GM11168 (cell line): ENCODE results near the gene KCNJ12.
"Not testable (repeated sequence)": the region's sequence is repeated elsewhere in the genome, so short reads cannot be mapped to it uniquely, and the experiment has no call there.

Experiments used
- in situ Hi-C: fragments of 300-500 bp; cut with MboI; formaldehyde crosslinking; loops from one replicate; pipeline ENCODE4 v1.12.0; 2022; ENCODE audit warnings: low sequenced_read_pairs; ENCODE audit not compliant: unreplicated experiment

KCNJ12 gene

DNA sequence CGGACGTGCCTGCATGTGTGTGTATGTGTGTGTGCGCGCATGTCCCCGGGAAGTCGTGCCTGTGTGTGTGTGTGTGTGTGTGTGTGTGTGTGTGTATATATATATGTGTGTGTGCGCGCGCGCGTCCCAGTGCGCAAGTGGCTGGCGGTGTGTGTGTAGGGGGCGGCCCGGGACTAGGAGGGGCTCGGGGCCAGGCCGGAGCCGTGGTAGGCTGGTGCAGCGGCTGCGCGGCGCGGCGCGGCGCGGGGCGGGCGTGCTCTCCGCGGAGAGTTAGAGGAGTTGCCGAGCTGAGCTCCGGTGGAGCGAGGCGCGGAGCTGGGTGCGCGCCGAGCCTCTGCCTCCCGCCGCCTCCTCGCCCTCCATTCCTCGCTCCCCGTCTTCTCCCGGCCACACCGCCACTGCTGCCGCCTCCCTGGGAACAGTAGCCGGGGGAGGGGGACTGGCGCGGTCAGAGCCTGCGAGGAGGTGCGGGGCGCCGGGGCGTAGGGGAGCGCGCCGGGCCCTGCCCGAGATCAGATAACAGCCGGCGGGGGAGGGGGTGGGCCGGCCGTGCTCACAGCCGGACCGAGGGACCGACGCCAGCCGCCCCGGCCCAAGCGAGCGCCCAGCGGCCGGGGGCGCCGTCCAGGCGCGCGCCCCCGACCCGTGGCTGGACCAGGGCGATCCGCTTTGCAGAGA lies at the start of gene KCNJ12:
Gene KCNJ12, plus strand, starts transcription at position 277 of the 678 bp plus-strand sequence. CDS start 38,986 bp downstream, outside the sequence.
- in situ Hi-C loops, result no loop called here

DNA sequence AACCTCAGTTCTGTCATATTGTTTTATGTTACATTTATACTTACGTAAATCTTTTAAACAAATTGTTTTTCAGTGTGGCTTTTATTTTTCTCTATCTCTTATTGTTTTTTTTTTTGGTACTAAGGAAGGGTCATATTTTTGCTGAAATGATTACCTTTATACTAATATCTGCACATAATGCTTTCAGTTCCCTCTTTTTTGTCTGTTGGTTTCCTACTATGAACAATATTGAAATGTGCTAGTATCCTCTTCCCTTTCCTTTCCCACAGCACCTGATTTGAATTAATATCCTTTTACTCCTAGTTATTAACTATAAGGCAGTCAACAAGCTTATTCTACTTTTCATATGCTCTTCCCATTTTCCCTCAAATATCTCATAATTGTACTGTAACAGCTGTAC lies 48.2 kb upstream of the KCNJ12 start:
- in situ Hi-C loops, result not testable (repeated sequence)

DNA sequence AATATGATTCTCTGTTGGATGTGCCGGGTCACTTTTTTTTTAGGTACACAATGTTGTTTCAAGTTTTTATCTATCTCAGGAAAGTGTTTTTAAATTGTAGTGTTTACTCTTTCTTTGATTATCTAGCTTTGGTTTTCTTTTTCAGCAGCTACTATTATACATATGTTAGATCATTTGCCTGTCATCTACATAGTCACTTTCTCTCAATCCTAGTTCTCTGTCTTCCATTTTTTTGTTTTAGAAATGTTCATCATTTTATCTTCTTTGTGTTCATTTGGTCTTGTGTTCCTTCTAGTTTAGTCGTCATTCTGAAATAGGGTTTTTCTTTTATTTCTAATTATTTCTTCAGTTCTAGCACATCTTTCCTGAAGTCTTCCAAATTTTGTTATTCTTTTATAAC lies 47.4 kb upstream of the KCNJ12 start:
- in situ Hi-C loops, result not testable (repeated sequence)

DNA sequence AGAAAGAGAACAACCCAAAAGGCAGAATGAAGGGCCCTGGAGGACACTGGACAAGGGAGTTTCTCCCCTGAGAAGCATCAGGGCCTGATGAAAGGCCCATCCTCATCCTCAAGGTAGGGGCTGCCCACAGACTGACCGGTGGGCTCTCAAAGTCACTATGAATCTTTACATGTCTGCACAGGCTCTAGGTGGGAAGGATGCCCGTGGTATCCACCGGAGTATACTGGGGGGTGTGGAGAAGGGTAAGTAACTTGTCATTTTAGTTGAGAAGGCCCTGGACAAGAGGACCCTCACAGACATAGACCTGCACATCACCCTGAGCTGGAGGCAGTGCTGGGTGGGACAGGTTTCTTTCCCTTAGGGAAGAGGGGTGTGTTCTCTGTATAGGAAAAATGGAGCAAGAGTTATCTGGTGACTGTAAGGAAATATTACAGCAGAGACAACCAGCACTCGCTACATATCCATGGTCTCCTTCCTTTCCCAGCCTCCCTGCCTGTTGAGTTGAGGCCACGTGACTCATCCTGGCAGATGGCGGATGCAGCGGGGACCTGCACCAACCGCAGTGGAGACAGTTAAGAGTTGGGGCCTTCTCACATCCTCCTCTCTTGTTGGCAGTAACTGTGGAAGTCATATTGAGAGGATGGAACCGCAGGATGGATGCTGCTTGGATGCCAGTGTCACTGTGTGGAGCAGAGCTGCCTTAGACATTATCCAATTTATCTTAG lies 45.6 kb upstream of the KCNJ12 start:
- in situ Hi-C loops, result no loop called here

DNA sequence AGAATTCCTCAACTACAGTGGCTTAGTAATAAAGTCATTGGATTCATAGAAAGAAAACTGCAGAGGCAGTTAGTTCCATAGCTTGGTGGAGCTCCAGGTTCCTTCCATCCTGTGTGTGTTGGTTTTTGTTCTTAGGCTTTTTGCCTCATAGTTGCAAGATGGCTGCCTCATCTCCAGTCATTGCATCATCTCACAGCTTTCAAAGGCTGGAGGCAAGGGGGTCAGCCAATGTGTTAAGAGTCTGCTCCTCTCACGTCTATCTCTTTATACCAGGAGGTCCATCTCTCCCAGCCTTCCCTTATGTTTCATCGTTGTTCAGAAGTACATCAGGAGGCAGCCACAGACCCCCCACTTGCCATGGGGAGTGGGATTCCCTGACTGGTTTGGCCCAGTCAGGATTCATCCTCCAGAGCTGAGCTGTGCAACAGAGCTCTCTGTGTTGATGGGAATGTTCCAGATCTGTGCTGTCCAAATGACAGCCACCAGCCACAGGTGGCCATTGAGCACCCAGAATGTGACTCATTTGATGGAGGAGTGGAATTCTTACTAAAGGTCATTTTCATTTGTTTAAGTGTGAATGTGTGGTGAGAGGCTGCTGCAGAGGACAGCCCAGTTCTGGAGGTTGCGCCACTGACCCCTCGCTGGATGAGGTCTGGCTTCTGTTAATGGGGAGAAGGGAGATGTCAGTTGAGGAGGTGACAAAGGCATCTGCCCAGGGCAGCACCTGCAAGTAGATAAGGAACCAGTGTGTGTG lies 39.4 kb upstream of the KCNJ12 start:
- in situ Hi-C loops, result not testable (repeated sequence)

DNA sequence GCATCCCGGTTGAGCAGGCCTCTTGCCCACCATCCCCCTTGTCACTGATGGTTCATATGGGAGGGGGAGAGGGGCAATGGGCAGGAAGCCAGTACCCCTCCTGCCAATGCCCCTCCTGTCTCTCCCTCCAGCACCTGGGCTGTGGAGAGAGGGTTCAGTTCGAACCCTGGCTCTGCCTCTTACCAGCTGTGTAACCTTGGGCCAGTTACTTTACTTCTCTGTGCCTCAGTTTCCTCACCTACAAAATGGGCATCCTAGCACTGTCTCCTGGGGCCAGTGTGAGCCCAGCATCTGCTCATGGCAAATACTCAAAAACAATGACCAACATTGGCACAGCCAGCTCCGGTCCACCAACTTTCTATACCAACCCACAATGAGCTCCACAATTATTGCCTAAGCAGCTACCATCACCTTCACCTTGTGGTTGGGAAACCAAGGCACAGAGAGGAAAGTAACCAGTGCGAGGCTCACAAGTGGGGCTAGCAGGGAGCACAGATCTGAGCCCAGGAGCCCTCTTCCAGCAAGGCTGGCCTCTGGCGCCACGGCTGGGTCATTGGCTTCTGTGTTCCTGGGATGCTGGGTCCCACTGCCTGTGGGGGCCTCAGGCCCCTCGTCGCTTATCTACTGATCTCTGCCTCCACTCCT lies 38.1 kb upstream of the KCNJ12 start:
- in situ Hi-C loops, result not testable (repeated sequence)

DNA sequence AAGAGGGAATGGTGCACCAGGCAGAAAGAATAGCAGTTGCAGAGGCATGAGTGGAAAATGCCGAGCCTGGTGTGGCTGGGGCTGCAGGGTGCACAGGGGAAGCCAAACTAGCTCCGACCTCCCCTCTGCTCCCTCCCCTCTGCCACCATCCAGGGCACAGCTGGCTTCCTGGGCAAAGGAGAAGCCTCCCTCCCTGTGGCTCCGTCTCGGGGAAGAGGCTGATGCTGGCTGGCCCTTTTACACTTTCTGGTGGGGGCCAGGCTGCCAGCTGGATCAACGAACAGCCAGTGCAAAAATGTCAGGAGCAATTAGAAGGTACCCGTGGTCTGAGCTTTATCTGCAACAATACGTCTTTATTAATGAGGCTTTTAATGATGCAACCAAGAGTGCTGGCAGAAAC lies 37.1 kb upstream of the KCNJ12 start:
- in situ Hi-C loops, result no loop called here

DNA sequence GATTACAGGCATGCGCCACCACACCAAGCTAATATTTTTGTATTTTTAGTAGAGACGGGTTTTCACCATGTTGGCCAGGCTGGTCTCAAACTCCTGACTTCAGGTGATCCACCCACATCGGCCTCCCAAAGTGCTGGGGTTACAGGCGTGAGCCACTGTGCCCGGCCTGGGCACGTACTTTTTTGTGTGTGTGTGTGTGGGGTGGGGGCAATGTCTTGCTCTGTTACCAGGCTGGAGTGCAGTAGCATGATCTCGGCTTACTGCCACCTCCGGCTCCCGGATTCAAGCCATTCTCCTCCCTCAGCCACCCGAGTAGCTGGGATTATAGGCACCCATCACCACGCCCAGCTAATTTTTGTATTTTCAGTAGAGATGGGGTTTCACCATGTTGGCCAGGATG lies 36.6 kb upstream of the KCNJ12 start:
- in situ Hi-C loops, result not testable (repeated sequence)

DNA sequence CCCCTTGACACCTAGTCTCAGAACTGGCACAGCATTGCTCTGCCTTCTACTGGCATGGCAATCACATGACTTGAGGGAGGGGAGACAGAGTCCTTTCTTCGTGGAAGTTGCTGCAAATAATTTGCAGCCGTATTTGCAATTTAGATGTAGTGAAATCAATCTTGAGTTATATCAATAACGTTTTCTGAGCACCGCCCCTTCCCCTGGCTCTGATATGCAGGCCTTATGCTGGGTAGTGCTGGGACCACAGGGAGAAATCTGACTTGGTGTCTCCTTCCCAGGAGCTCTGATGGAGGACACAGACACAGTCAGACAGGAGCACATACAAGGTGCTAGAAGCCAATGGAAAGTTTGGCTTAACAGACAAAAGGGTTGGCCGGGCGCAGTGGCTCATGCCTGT lies 35.8 kb upstream of the KCNJ12 start:
- in situ Hi-C loops, result loop anchor here (5.0 kb wide), 1 partner anchor 407 kb away; no protein-coding TSS in a partner anchor

DNA sequence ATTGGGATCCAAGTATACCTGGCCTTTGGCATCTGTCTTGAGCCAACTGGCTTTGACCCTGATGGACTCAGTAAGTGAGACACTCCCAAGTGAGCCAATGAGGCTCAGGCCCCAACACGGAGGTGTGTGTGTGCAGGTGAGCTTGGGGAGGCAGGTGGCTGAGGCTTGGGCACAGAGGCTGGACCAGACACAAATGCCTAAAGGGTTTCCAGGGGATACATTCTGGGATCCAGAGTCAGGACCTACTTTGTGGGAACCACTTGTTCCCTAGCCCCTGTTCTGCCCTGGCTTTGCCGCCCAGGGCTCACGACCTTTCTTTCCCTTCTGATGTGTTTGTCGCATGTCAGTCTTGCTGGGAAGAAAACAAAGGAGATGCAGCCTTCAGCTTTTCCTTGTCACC lies 34.9 kb upstream of the KCNJ12 start:
- in situ Hi-C loops, result loop anchor here (5.0 kb wide), 1 partner anchor 406 kb away; no protein-coding TSS in a partner anchor

DNA sequence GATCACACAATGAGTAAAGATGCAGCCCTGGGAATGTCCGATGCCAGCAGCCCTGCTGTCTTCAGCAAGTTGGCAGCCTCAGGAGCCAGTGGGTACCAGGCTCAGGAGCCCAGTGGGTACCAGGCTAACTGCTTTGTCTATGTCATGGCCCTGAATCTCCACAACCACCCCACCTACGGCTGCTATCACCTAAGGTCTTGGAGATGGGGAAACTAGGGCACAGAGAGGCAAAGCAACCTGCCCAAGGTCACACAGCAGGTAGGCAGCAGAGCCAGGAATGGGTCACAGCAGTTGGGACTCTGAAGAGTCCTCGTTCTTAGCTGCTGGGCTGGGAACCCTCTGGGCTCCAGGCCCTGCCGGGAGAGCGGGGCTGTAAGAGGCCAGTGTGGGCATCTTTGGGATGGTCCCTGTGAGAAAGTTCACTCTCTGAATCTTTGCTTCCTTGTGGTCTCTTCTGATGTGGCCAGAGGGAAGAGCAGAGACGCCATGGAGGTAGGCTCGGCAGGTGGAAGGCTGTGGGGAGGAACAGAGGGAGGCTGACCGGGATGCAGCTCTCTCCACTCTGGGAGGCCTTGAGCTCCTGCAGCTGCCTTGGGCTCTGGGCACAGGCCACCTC lies 34.1 kb upstream of the KCNJ12 start:
- in situ Hi-C loops, result loop anchor here (5.0 kb wide), 1 partner anchor 405 kb away; no protein-coding TSS in a partner anchor

DNA sequence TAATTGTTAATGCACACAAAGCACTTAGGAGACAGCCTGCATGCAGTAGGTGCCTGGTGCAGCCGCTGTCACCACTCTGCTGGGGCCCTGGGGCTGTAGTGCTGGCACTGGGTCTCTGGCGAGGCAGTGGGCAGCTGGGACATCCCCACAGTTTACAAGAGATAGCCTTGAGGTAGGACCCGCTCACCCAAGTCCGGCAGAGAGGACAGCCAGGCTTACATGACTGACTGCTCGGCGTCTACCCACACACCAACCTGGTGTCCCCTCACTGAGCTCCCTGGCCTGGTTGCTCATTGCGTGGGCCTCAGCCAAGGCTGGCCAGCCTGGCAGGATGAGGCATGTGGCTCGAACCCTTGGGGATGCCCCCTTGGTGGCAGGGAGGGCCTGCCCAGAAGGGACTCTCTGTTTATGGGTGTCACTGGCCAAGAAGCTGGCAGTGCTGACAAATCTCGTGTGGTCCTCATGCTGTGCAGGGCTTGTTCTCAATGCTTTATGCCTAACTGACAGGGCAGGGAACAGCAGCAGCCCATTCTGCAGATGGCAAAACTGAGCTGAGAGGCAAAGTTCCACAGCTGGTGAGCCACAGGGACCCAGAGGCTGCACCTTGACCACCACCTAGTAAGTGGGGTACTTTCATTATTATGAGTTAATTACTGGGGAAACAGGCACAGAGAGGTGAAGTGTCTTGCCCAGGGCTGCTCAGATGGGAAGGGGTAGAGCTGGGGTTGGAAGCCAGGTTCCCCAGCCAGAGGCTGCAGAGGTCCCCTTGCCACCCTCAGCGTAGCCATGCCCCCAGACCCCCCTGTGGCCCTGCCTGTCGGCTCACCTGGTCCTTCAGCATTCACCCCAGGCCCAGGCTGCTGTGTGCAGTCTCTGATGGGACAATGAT lies 32.9 kb upstream of the KCNJ12 start:
- in situ Hi-C loops, result loop anchor here (5.0 kb wide), 1 partner anchor 404 kb away; no protein-coding TSS in a partner anchor

DNA sequence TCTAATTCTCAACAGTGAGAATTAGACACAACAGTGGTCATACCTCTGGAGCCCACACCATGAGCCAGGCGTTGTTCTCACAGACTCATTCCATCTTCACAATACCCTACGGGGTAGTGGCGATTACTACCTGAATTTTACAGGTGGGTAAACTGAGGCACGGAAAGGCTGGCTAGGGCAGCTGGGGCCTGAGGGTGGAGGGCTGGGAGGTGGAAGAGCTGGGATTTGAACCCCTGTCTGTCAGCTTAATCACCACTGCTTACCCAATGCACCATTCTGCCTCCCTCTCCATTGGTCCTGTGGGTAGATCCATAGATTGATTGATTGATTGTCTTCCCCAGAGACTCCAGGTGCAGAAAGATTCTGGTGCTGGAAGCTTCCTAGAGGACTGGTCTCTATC lies 31.4 kb upstream of the KCNJ12 start:
- in situ Hi-C loops, result loop anchor here (5.0 kb wide), 1 partner anchor 402 kb away; no protein-coding TSS in a partner anchor

DNA sequence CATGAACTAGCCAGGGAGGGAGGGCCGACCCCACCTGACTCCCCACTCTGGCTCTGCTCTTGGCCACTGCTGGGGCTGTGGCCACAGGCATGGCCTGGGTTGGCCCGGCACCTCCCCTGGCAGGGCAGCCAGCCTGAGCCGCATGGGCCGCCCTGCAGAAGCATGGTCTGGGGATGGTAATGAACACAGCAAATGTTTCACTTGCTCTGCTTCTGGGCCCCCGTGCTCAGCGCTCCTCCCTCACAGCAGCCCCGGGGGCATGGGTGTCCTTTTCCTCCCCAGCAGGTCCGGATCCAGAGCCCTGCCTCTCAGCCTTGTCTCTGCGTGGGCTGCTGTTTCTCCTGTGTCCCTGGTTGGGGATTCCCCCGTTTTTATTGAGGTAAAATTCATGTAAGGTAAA lies 30.9 kb upstream of the KCNJ12 start:
- in situ Hi-C loops, result no loop called here

DNA sequence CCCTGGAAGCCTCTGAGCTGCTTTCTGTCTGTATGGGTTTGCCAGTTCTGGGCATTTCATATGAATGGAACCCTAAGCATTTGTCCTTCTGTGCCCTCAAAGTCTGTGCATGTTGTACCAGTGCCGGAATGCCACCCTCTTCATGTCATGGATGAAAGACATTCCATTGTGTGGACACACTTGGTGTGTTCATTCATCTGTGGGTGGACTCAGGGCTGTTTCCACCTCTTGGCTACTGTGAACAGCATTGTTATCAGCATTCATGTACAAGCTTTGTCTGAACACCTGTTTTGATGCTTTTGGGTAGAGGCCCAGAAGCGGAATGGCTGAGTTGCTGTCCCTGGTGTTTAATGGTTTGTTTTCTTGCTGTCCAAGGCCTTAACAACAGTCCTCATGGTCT lies 30.1 kb upstream of the KCNJ12 start:
- in situ Hi-C loops, result not testable (repeated sequence)

DNA sequence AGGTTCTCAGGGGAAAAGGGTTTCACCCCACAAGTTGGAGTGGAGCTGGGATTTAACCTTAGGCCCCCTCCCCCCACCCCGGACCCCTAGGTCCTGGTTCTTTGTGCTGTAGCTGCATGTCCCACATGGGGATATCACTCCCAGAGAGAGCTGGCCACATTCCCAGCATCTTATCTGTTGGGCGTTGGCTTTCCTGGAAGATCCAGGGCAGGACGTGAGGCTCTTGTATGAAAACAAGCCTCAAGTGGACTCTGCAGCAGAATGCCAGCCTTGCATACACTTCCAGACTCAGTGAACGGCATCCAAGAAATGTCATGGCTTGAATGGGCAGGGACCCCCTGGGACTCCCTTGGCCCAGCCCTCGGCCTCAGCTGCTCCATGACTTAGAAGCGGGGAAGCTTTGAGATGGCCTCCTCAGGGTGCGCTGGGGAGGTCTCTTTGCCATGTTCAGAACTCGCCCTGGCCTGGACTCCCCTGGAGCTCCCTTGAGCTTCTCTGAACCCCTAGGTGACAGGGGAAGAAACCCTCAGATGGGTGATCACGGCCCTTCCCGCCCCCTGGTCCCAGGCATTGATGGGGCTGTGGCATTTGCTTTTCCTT lies 29.4 kb upstream of the KCNJ12 start:
- in situ Hi-C loops, result not testable (repeated sequence)

DNA sequence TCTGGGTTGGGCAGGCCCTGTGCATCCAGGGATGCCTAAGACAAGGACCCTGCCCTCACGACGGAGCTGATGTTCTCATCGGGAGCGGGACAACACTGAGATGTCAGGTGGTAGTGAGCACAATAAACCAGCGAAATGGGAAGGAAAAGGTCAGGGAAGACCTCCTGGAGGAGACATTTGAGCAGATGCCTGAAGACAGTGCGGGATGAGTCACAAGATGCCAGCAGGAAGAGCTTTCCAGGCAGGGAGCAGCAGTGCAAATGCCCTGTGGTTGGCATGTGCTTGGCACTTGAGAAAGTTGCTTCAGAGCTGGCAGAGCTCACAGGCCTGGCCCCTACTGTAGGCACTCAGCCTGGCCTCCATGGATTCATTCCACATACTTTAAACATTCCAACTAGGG lies 28.5 kb upstream of the KCNJ12 start:
- in situ Hi-C loops, result not testable (repeated sequence)

DNA sequence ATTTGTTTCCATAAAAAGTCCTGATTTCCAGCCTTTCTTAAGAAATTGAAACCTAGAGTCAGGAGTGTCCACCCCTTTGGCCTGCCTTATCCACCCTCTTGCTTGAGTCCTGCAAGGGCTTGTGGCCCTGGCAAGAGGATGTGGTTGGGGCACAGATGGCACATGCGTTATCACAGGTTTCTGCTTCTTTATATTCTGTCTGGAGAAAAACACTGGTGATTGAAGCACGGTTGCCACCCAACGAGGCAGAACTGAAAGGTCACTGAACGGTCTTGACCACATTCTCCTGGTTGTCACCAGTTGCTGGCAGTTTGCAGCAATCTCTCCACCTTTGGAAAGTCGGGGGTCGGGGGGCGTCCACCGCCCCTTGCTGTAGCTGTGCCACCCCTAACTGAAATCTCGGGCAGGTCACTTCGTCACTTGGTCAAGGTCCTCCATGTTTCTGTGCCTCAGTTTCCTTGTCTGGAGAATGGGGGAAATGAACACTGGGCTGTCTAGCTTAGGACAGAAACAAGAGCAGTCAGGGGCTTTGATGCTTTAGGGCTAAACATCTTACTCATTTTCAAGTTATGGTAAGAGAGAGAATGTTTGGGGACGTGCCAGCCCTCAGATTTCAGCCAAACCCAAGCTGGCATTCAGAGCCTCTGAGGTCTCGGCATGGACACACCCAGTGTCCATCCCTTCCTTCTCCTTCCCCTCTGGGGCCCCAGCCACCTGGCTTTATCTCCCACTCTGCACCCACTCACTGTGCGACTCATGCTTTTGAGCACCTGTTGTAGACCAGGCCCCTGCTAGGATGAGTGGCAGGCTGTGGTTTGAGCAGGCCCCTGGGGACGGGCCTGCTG lies 27.9 kb upstream of the KCNJ12 start:
- in situ Hi-C loops, result not testable (repeated sequence)
